HG02642 (cell line): ENCODE measurements around the gene SYNE4.
"Not testable (repeated sequence)": the region's sequence is repeated elsewhere in the genome, so short reads cannot be mapped to it uniquely, and the experiment has no call there.

Source experiments
- ATAC-seq: cut with Tn5 transposase; IDR thresholded peaks from one replicate; pipeline ENCODE4 v1.9.1; 2021; ENCODE audit warnings: mild to moderate bottlenecking; ENCODE audit not compliant: unreplicated experiment, poor library complexity

The SYNE4 gene

GRCh38 chr19:35959040-35959967, 49.3 kb downstream of the SYNE4 start:
- ATAC-seq = no peak

GRCh38 chr19:35958660-35959039, 50.0 kb downstream of the SYNE4 start:
- no peak for ATAC-seq

- not testable (repeated sequence) for ATAC-seq
Measured at GRCh38 chr19:35957411-35957810, 51.2 kb downstream of the SYNE4 start.

GRCh38 chr19:35955881-35956634, 52.6 kb downstream of the SYNE4 start:
- ATAC-seq = no peak
